GM12874 (cell line): ENCODE results near the gene PAFAH1B1.

Experiments
- CTCF ChIP-seq: IDR thresholded peaks from 2 replicates; pipeline ENCODE4 v1.5.1; 2011; ENCODE audit warnings: low read depth, mild to moderate bottlenecking, control low read depth, low read length, moderate library complexity; ENCODE audit not compliant: insufficient read depth

Gene PAFAH1B1

GRCh38 chr17:2562162-2562858 lies 31.1 kb upstream of the PAFAH1B1 start:
- no peak for TF ChIP-seq CTCF

GRCh38 chr17:2563061-2563460 lies 30.4 kb upstream of the PAFAH1B1 start:
- TF ChIP-seq CTCF, result no peak

GRCh38 chr17:2563543-2563942 lies 29.9 kb upstream of the PAFAH1B1 start:
- TF ChIP-seq CTCF, result no peak

- TF ChIP-seq CTCF, result no peak
Observed at GRCh38 chr17:2564877-2565276, 28.6 kb upstream of the PAFAH1B1 start.

- no peak for TF ChIP-seq CTCF
Observed at GRCh38 chr17:2566056-2566455, 27.4 kb upstream of the PAFAH1B1 start.

- no peak for TF ChIP-seq CTCF
Observed at GRCh38 chr17:2571523-2572303, 21.7 kb upstream of the PAFAH1B1 start.

- TF ChIP-seq CTCF, result no peak
Observed at GRCh38 chr17:2580151-2580550, 13.3 kb upstream of the PAFAH1B1 start.
